Right renal pelvis (tissue), 4 donors: Measurements from ENCODE around the gene LOXHD1. TPM values are rescaled to one million over a fixed set of nuclear protein-coding genes. Genes with fewer than 3 reads are reported as not detected.

Experiments used
- DNase-seq, 4 donors: peaks; one replicate each; pipeline ENCODE4 v3.0.0-alpha.2; 2013; ENCODE audit warnings: low read depth in 4 of 4, low spot score in 3 of 4, missing footprints in 1 of 4
- polyA plus RNA-seq, 4 donors: library from polyadenylated mRNA; unstranded; fragments of 120-200 nt; gene quantifications; one replicate each; pipeline ENCODE4 v1.2.1, GENCODE V29; 2013; ENCODE audit not compliant: insufficient read length in 4 of 4

The LOXHD1 gene
- polyA plus RNA-seq, 4 donors, result 0.37 to 1.2 (median 0.67) TPM

GRCh38 chr18:46427216-46427995 lies 229.6 kb downstream of the LOXHD1 start:
- no peak for DNase-seq

Other genes starting within 250 kb of the LOXHD1 start
- gene ST8SIA5, start 99.8 kb upstream of the LOXHD1 start, polyA plus RNA-seq, result 1 to 10 TPM in 1 of 4 donors, under 1 TPM in 3; 0.90 to 1.1 (median 0.96) TPM